Renal cortex interstitium (tissue), 11 donors: ENCODE measurements around the gene DGLUCY. TPM values are rescaled to one million over a fixed set of nuclear protein-coding genes. Genes with fewer than 3 reads are reported as not detected.

Experiments used
- DNase-seq, 11 donors: peaks; one replicate each; pipeline ENCODE4 v3.0.0-alpha.2; 2013; ENCODE audit warnings: low read depth in 9 of 11, low spot score in 4 of 11; ENCODE audit errors: extremely low read depth in 1 of 11
- polyA plus RNA-seq, 3 donors: library from polyadenylated mRNA; unstranded; fragments of 120-200 nt; gene quantifications; one replicate each; pipeline ENCODE4 v1.2.1, GENCODE V29; 2013; ENCODE audit not compliant: insufficient read length in 3 of 3

Gene DGLUCY
- polyA plus RNA-seq, 3 donors: 65.4 to 79.2 (median 73.4) TPM

DNA sequence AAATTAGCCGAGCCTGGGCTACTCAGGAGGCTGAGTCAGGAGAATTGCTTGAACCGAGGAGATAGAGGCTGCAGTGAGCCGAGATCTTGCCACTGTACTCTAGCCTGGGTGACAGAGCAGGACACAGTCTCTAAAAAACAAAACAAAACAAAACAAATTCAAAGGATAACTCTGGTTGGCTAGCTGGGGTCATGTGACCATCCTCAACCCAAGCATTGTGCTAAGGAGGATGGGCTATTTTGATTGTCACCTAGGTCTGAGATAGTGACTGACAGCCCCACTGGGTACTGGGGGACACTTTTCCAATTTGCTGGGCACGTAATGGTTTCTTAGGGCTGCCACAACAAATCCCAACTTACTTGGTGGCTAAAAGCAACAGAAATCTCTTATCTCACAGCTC lies 11.9 kb downstream of the DGLUCY start:
- DNase-seq: no peak

DNA sequence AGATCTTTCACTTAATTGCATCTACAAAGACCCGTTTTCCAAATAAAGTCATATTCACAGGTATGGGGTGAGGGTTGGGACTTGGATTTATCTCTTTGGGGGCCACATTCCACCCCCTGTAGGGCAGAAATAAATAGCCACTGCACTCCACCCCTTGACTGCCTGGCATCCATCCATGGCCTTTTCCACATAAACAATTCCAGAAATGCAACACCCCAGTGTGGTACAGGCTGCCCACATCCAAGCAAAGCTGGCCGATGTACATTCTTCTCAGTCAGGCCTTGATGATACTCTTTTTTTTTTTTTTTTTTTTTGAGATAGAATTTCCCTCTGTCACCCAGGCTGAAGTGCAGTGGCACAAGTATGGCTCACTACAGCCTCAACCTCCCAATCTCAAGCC lies 12.9 kb downstream of the DGLUCY start:
- no peak for DNase-seq

- DNase-seq: no peak
These were observed 13.5 kb downstream of the DGLUCY start for GRCh38 chr14:91127401-91127801.

DNA sequence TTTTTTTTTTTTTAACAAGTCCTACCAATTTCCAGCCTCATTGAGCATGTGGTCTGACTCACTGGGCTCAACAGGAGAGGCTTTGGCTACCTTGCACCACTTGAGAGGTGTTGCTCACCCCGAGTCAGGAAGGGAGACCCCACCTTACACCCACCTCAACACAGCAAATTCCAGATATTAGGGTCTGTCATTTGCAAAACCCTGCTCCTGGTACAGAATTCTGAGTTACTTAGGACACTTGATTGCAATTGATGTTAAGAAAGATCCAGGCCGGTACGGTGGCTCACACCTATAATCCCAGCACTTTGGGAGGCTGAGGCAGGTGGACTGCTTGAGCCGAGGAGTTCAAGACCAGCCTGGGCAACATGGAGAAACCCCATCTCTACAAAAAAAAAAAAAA lies 14.1 kb downstream of the DGLUCY start:
- DNase-seq: no peak

- DNase-seq: no peak
These were observed 14.8 kb downstream of the DGLUCY start for GRCh38 chr14:91128699-91129098.

DNA sequence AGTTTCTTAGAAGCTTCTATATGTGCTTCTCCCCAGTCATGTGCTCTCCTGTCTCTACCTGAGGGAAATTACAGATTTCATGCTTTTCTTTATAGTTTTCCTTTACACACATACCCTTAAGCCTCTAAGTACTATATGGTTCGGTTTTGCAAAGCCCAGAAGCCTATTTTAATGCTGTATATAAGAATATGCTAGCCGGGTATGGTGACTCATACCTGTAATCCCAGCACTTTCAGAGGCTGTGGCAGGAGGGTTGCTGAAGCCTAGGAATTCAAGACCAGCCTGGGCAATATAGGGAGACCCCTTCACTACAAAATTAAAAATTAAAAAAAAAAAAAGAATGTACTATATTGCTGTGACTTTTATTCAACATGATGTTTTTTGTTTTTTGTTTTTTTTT lies 15.4 kb downstream of the DGLUCY start:
- no peak for DNase-seq

- no peak for DNase-seq
These were observed 21.2 kb downstream of the DGLUCY start for GRCh38 chr14:91135039-91135438.

- DNase-seq: no peak
These were observed 24.9 kb downstream of the DGLUCY start for GRCh38 chr14:91138511-91139359.

DNA sequence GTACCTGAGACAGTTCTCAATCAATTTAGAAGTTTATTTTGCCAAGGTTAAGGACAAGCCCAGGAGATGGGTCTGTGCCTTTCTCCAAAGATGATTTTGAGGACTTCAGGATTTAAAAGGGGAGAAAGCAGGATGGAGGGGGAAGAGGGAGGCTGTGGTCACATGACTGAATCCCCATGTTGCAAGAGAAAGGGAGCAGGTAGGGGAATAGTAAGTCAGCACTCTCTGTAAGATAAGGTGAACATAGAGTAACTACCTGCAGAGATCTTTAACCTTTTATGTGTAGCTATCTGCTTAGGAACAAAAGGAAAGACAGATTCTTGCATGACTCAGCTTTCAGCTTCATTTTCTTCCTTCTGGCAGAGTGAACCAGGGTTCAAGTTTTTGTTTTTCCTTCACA lies 25.9 kb downstream of the DGLUCY start:
- DNase-seq: no peak

DNA sequence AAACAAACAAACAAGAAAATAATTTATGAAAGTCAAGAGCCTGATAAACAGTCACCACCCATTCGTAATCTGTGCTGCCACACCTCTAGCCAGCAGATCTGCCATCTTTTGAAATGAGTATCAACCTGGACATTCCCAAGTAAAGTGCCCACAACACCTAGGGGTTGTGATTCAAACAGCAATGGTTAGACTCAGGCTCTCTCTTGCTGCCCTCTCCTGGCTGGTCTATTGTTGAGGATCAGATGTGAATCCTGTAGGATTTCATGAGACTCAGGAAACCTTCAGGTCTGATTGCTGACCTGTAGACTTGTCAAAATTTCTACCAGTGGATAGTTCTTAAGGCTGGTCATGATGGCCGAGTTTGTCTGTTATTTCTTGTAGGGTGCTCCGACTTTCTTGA lies 26.8 kb downstream of the DGLUCY start:
- no peak for DNase-seq

DNA sequence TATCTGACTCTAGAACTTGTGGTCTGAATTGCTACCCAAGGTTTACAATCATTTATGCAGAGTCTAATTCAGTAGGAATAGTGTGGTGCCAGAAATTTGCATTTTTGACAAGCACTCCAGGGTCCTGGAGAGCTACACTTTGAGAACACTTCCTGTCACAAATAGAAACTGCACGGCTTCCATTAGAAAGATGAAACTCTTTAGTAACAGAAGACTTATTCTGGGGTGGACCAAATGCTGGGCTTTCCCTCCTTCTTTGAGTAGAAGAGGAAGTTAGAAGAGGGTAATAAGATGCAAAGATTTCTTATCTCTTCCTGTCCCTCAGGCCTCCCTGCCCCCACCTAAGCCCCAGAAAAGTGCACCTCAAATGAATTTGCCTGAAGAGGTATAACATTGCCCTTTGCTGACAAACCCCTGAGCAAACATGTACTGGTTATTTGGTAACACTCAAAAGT lies 28.4 kb downstream of the DGLUCY start:
- DNase-seq: no peak

DNA sequence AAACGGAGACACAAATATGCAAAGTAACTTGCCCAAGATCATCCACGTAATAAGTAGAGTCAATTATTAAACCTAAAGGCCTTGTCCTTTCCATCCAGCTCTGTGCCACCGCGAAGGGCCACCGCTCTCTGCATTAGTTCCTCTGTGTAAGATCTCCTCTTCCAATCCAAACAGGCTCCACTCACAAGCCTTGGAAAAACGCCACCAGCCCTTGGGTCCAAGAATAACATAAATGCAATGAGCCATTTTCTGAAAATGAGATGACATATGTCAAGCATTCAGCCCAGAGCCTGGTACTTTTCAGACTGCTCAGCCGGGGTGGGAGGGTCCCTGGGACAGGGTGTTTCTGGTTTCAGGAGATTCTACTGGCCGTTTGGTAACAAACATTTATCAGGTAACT lies 30.0 kb downstream of the DGLUCY start:
- no peak for DNase-seq

DNA sequence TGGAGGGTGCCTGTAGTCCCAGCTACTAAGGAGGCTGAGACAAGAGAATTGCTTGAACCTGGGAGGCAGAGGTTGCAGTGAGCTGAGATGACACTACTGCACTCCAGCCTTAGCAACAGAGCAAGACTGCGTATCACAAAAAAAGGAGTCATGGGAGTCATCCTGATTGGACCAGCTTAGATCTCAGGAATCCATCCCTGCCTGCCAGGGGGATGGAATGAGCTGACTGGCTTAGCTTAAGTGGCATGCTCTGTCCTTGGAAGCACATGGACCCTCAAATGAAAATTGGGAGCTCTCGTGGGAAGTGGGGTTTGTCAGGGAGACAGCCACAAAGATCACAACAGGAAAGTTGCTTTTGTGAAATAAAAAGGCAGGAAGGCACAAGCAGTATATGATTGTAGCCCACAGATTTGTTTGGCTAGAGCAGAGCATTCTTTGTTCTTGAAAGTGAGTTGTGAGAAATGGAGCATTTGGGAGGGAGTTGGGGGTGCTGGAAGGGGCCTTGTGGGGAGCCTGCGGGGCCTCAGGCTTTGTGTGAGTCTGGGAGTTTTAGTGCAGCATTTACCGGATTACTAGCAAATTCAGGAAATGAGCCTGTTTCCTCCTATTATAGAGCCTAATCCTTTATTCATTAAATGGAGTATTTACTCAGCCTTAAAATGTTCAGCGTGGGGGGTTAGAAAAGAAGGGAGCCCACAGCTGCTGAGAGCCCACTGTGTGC lies 30.7 kb downstream of the DGLUCY start:
- no peak for DNase-seq

DNA sequence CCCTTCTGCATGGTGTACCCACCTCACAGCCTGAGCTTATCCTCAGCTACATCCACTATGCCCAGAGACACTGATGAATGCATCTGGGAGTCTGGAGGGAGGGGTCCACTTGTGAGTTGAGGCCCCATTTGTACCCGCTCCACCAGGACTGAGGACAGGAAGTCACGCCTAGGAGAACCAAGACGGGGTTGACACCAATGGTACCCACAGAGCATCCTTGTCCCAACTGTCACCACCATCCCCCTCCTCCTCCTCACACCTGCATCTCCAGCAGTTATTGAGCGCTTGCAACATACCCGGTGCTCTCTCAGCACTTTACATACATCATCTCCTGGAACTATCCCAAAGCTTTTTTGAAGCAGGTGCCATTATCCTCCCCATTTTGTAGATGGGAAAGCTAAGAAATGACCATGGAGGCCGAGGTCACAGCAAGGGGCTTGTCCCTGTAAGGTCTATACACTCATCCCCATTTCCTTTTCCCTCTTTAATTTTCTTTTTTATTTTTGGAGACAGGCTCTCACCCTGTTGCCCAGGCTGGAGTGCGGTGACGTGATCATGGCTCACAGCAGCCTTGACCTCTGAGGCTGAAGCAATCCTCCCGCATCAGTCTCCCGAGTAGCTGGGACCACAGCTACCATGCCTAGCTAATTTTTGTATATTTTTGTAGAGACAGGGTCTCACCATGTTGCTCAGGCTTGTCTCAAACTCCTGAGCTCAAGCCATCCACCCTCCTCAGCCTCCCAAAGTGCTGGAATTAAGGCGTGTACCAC lies 31.7 kb downstream of the DGLUCY start:
- DNase-seq: no peak

GRCh38 chr14:91146661-91147060 lies 32.8 kb downstream of the DGLUCY start:
- no peak for DNase-seq

GRCh38 chr14:91149462-91149861 lies 35.6 kb downstream of the DGLUCY start:
- peak in 2 of 11 donors; percentile 19 to 24 for DNase-seq

GRCh38 chr14:91152499-91152898 lies 38.6 kb downstream of the DGLUCY start:
- no peak for DNase-seq

DNA sequence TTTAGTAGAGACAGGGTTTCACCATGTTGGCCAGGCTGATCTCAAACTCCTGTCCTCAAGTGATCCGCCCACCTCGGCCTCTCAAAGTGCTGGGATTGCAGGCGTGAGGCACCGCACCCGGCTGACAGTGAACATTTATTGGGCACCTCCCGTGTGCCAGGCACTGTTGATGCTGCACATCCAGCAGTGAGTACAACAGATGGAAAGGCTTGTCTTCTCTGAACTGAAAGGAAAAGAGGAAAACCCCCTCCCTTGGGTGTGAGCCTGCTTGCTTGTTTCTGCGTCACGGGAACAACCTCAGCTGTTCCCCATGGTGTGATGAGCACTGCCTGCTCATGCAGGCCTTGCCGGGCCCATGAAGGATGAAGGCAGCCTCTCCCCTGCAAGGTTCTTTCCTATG lies 39.5 kb downstream of the DGLUCY start:
- DNase-seq: no peak

DNA sequence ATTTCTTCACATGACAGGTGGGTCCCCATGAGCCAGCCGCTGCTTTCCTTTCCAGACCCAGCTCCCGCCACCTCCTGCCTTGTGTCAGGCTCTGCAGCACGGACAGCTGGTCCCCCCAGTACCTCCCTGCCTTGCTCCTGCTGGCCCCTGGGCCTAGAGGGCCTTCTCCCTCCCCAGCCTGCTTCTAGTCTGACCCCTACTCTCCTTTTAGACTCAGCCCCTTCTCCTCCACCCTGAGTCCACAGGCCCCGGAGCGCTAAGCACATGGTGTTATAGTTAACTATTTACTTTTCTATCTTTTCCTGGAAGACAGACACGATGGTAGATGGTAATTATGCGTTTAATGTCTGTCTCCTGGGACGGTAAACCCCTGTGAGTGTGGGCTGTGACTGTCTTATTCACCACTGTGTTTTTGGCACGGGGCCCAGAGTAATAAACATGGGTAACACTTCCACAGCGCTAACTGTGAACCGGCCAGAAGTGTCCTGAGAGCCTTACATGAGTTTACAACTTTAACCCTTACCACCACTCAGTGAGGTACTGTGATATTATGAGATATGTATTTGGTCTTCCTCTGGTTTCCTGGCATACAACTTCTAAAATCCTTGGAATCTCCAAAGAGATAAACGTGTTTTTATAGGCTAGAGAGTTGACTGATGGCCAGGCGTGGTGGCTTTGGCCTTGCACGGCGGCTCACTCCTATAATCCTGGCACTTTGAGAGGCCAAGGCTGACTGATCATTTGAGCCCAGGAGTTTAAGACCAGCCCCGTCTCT lies 41.2 kb downstream of the DGLUCY start:
- DNase-seq: peak in 9 of 11 donors; percentile 30 to 74 (median 56)
